Esophagus (tissue), 2 donors: ENCODE results near the gene PGAP3. TPM values are rescaled to one million over a fixed set of nuclear protein-coding genes. Genes with fewer than 3 reads are reported as not detected.

Source experiments
- H3K27ac ChIP-seq, 2 donors: one replicate each; pipeline ENCODE4 v1.5.1; 2013; ENCODE audit warnings: low read depth in 2 of 2, mild to moderate bottlenecking in 2 of 2, inconsistent platforms in 1 of 2, low read length in 1 of 2, moderate library complexity in 1 of 2
- H3K27me3 ChIP-seq, 2 donors: one replicate each; pipeline ENCODE4 v1.6.1; 2013; ENCODE audit warnings: low read length in 2 of 2, control low read depth in 1 of 2, mild to moderate bottlenecking in 1 of 2; ENCODE audit not compliant: insufficient read depth in 2 of 2, control insufficient read depth in 1 of 2
- H3K36me3 ChIP-seq, 2 donors: one replicate each; pipeline ENCODE4 v1.6.1; 2013; ENCODE audit warnings: low read length in 1 of 2; ENCODE audit not compliant: control insufficient read depth in 2 of 2, insufficient read depth in 2 of 2
- H3K4me1 ChIP-seq, 2 donors: one replicate each; pipeline ENCODE4 v1.6.1; 2013; ENCODE audit warnings: low read length in 1 of 2; ENCODE audit not compliant: control insufficient read depth in 2 of 2, insufficient read depth in 2 of 2
- H3K4me3 ChIP-seq, 2 donors: one replicate each; pipeline ENCODE4 v1.5.1; 2013; ENCODE audit warnings: low read length in 2 of 2, mild to moderate bottlenecking in 2 of 2, low read depth in 1 of 2, moderate library complexity in 1 of 2
- H3K9me3 ChIP-seq, 2 donors: one replicate each; pipeline ENCODE4 v1.6.1; 2013; ENCODE audit warnings: mild to moderate bottlenecking in 2 of 2, low read depth in 1 of 2, low read length in 1 of 2, moderate library complexity in 1 of 2; ENCODE audit not compliant: control insufficient read depth in 2 of 2, insufficient read depth in 1 of 2
- WGBS, 2 donors: extraction: QIAGEN DNeasy Blood & Tissue Kit; methylation state at CpG; one replicate each; pipeline ENCODE4 v1.1.7; 2013; 5-methylcytosine and 5-hydroxymethylcytosine counted together
- polyA plus RNA-seq, 2 donors: library from polyadenylated mRNA; stranded (reverse); fragments of 200-250 nt; gene quantifications; one replicate each; pipeline ENCODE4 v1.2.3, GENCODE V29; 2013
- donor health status: healthy with polysubstance abuse.
- donor health status: Bipolar disorder and iron deficiency.

The PGAP3 gene
- polyA plus RNA-seq, 2 donors = 28.8 to 40.0 TPM

DNA sequence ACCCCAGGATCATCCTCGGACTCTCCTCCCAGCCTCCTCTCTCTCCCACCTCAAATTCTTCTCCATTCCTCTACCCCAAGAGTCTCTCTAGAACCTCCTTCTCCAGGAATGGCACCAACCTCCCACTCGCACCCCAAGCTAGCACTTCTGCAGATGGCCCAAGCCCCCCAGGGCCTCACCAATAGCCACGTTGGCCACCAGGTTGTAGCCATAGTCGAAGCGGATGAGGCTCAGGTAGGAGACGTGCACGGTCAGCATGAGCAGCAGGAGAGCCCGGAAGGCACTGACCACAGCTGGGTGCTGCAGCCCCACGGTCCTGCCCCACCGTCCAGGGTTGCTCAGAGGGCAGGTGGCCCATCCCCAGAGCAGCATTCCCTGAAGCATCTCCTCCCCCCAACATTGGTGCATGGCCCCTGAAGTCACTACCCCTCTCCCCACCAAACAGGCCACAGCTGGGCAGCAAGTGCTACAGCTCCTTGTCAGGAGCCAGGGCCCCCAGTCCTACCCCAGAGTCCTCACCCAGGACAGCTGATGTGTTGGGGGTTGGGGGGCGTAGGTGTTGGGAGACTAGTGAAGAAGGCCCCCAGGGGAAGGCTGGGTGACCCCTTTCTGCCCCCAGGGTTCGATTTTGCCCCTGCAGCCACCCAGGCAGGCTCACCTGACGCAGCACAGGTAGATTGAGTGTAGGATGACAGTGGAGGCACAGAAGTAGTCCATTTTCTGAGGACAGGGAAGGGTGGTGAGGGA, 14.3 kb downstream of the PGAP3 start:
- H3K27ac ChIP-seq = peak overlapping the region in 1 of 2 donors; percentile 93
- WGBS, 2 donors = 76 to 78% methylated on average over 13 of the region's 13 CpGs
- H3K4me3 ChIP-seq = no peak overlapping the region
- no peaks in the 10 kb centered on the region for H3K27me3 ChIP-seq
- H3K36me3 ChIP-seq = peaks cover 0 to 10% of the 10 kb centered on the region in 2 donors
- no peaks in the 10 kb centered on the region for H3K9me3 ChIP-seq
- peaks cover 5 to 42% of the 10 kb centered on the region in 2 donors for H3K4me1 ChIP-seq

- 82 to 87% methylated on average over 14 to 15 of the region's 15 CpGs for WGBS, 2 donors
- peak overlapping the region in 1 of 2 donors; percentile 60 for H3K27ac ChIP-seq
These were observed 15.1 kb downstream of the PGAP3 start for GRCh38 chr17:39672522-39673334.

DNA sequence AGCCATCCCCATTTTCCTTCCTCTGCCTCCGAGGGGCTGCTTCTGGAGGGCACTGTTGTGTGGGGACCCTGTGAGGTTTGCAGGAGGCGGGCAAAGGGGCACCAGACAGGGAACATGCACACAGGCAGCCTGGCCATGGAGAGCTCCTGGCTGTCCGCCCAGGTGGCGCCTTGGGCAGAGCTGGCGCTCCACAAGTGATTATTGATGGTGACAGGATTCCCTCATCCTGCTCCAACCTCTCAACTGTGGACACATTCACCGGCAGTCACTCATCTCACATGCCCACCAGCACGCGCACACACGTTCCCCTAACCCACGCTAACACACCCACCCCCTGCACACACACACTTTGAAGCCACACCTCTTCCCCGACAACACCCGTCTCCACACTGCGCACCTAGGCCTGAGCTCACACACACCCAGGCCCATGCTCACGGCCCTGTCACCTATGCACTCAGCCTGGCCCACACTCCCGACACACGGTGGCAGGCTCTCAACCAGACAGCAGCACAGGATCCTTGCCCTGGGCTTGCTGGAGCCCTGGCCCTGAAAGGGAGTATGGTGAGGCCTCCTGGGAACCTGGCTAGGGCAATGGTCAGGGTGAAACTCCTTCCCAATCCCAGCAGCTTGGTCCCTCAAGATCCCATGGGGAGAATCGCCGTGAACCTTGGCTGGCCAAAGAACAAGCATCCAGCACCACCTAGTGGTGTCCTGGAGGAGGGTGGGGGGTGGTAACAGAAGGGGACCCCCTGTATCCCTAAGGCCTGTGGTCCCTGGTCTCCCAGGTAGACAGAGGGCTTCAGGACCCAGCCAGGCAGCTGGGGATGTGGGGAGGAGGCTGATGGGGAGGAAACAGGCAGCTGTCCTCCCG, 16.0 kb downstream of the PGAP3 start:
- no peaks in the 10 kb centered on the region for H3K27me3 ChIP-seq

More at GRCh38 chr17:39672522-39673334, 15.1 kb downstream of the PGAP3 start:
- Histone ChIP-seq H3K36me3 (peaks cover 0 to 7% of the 10 kb centered on the region in 2 donors), H3K4me3 (no peak overlapping the region), H3K4me1 (peaks cover 9 to 41% of the 10 kb centered on the region in 2 donors), H3K9me3 (no peaks in the 10 kb centered on the region), H3K27me3 (no peaks in the 10 kb centered on the region)

DNA sequence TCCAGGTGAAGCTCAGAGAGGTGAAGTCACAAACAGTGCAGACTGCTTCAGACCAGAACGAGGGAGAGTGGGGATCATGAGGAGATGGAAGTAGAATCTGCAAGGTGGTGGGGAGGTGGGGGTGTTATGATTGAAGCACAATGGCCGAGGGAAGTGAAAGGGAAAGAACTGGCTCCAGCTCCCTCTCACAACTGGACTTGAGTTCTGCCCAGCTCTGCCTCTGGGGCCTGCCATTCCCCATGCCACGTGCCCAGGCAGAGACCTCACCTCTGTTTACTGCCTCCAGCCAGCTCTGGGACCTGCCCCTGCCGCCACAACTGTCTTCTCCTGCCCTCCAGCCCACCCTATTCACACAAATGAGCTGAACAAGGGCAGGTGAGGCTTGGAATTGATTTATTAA, 17.1 kb downstream of the PGAP3 start:
- Histone ChIP-seq H3K9me3 (no peaks in the 10 kb centered on the region), H3K4me3 (no peak overlapping the region), H3K4me1 (peaks cover 4 to 33% of the 10 kb centered on the region in 2 donors), H3K27ac (no peak overlapping the region), H3K27me3 (no peaks in the 10 kb centered on the region), H3K36me3 (peaks cover 0 to 2% of the 10 kb centered on the region in 2 donors)
- WGBS, 2 donors = 41 to 46% methylated on average over 4 of the region's 4 CpGs

More for the DNA sequence above, 16.0 kb downstream of the PGAP3 start:
- Histone ChIP-seq H3K4me3 (no peak overlapping the region), H3K36me3 (peaks cover 0 to 4% of the 10 kb centered on the region in 2 donors), H3K4me1 (peaks cover 6 to 42% of the 10 kb centered on the region in 2 donors), H3K27ac (peak overlapping the region in 1 of 2 donors; percentile 60), H3K9me3 (no peaks in the 10 kb centered on the region)
- 39 to 42% methylated on average over 19 of the region's 19 CpGs for WGBS, 2 donors

GRCh38 chr17:39669897-39670735, 17.7 kb downstream of the PGAP3 start:
- 85 to 87% methylated on average over 23 of the region's 23 CpGs for WGBS, 2 donors
- peaks cover 4 to 27% of the 10 kb centered on the region in 2 donors for H3K4me1 ChIP-seq
- H3K4me3 ChIP-seq = no peak overlapping the region
- no peak overlapping the region for H3K27ac ChIP-seq
- H3K9me3 ChIP-seq = no peaks in the 10 kb centered on the region
- no peaks in the 10 kb centered on the region for H3K27me3 ChIP-seq
- H3K36me3 ChIP-seq = peaks cover 0 to 2% of the 10 kb centered on the region in 2 donors

DNA sequence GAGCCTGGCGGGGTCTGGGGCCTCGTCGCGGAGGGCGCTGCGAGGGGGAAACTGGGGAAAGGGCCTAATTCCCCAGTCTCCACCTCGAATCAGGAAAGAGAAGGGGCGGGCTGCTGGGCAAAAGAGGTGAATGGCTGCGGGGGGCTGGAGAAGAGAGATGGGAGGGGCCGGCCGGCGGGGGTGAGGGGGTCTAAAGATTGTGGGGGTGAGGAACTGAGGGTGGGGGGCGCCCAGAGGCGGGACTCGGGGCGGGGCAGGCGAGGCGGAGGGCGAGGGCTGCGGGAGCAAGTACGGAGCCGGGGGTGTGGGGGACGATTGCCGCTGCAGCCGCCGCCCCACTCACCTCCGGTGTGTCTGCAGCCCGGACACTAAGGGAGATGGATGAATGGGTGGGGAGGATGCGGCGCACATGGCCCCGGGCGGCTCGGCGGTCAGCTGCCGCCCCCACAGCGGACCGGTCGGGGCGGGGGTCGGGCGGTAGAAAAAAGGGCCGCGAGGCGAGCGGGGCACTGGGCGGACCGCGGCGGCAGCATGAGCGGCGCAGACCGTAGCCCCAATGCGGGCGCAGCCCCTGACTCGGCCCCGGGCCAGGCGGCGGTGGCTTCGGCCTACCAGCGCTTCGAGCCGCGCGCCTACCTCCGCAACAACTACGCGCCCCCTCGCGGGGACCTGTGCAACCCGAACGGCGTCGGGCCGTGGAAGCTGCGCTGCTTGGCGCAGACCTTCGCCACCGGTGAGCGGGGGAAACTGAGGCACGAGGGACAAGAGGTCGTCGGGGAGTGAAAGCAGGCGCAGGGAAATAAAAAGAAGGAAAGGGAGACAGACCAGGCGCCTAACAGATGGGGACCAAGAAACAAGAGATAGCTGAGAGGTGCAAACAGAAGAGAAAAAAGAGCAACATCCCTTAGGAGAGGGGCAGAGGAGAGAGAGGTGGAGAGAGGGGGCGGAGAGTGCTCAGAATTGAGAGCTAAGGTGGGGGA, 19.6 kb downstream of the PGAP3 start, which contains the start of gene PNMT:
TSS of gene PNMT (plus strand) at position 509 of the 980 bp plus-strand sequence. CDS start at position 532, 23 bp downstream.
- peaks cover 0 to 2% of the 10 kb centered on the region in 2 donors for H3K36me3 ChIP-seq
- peaks cover 8 to 28% of the 10 kb centered on the region in 2 donors for H3K4me1 ChIP-seq
- H3K27me3 ChIP-seq = no peaks in the 10 kb centered on the region
- H3K4me3 ChIP-seq = peak within 1 kb of the TSS; percentile 31 to 40
- no peak within 1 kb of the TSS for H3K27ac ChIP-seq
- H3K9me3 ChIP-seq = no peaks in the 10 kb centered on the region
- WGBS, 2 donors = 2% methylated on average over 81 to 85 of the region's 85 CpGs

GRCh38 chr17:39667262-39667944, 20.5 kb downstream of the PGAP3 start:
- 12 to 13% methylated on average over 44 to 49 of the region's 49 CpGs for WGBS, 2 donors
- Histone ChIP-seq H3K27ac (no peak overlapping the region), H3K9me3 (no peaks in the 10 kb centered on the region), H3K36me3 (peaks cover 0 to 7% of the 10 kb centered on the region in 2 donors), H3K27me3 (no peaks in the 10 kb centered on the region), H3K4me1 (peaks cover 8 to 33% of the 10 kb centered on the region in 2 donors), H3K4me3 (peak overlapping the region; percentile 3 to 31)
